ENCODE measurements around the gene DEFB129. TPM values are rescaled to one million over a fixed set of nuclear protein-coding genes. Genes with fewer than 3 reads are reported as not detected.

The DEFB129 gene
- polyA plus RNA-seq, 1 donor (not counting 4 experiments of a cell fraction or from before 2014, with no cell fraction given) = not detected

- no peaks in the 10 kb centered on the region for H3K4me1 ChIP-seq (ENCODE audit: control insufficient read depth, extremely low read depth, insufficient read depth, low read length)
Observed at GRCh38 chr20:214383-214782, 12.7 kb upstream of the DEFB129 start.

GRCh38 chr20:215796-216195 lies 11.3 kb upstream of the DEFB129 start:
- Histone ChIP-seq H3K9ac (ENCODE audit: control insufficient read depth, extremely low read depth, insufficient read depth, low read length) (no peak overlapping the region), H2AFZ (ENCODE audit: control insufficient read depth, low read length) (no peak overlapping the region), H3K9me3 (ENCODE audit: control insufficient read depth, low read depth, low read length) (no peaks in the 10 kb centered on the region), H3K4me3 (ENCODE audit: control insufficient read depth in 2 of 3, extremely low read depth in 1 of 3, insufficient read depth in 2 of 3, low read depth in 1 of 3, low read length in 3 of 3) (no peak overlapping the region), H3K79me2 (ENCODE audit: control insufficient read depth, insufficient read depth, low read length) (no peaks in the 10 kb centered on the region), H4K20me1 (ENCODE audit: control insufficient read depth, extremely low read depth, insufficient read depth, low read length) (no peaks in the 10 kb centered on the region), H3K27me3 (ENCODE audit: control insufficient read depth, extremely low read depth, insufficient read depth, low read length) (peaks cover 6% of the 10 kb centered on the region), H3K36me3 (ENCODE audit: control insufficient read depth in 2 of 2, extremely low read depth in 1 of 2, insufficient read depth in 2 of 2, low read length in 2 of 2) (no peaks in the 10 kb centered on the region), H3K9me1 (ENCODE audit: control insufficient read depth, extremely low read depth, insufficient read depth, low read length) (no peaks in the 10 kb centered on the region), H3K27ac (ENCODE audit: control insufficient read depth, insufficient read depth, low read length) (no peak overlapping the region), H3K4me2 (ENCODE audit: control insufficient read depth, extremely low read depth, insufficient read depth, low read depth, low read length) (no peak overlapping the region), H3K4me1 (ENCODE audit: control insufficient read depth, extremely low read depth, insufficient read depth, low read length) (no peaks in the 10 kb centered on the region)
- DNase-seq (ENCODE audit: low read depth, low spot score) = no peak
- FAIRE-seq = no peak
- dilution Hi-C loops (cut with MboI; ENCODE audit: extremely low pct_ligation_motif_present, low sequenced_read_pairs) = no loop called here
- TF ChIP-seq EZH2 (IDR thresholded peaks at IDR 0.05; ENCODE audit: low read length) (no peak), CTCF (optimal IDR thresholded peaks at IDR 0.05 in 1 of 3, IDR thresholded peaks at IDR 0.05 in 1 of 3, conservative IDR thresholded peaks at IDR 0.05 in 1 of 3; ENCODE audit: extremely low read depth in 1 of 3, insufficient read depth in 2 of 3, low read length in 3 of 3) (no peak)

More at GRCh38 chr20:214383-214782, 12.7 kb upstream of the DEFB129 start:
- no peaks in the 10 kb centered on the region for H3K9me3 ChIP-seq (ENCODE audit: control insufficient read depth, low read depth, low read length)
- DNase-seq (ENCODE audit: low read depth, low spot score) (no peak), FAIRE-seq (no peak)
- no peaks in the 10 kb centered on the region for H3K9me1 ChIP-seq (ENCODE audit: control insufficient read depth, extremely low read depth, insufficient read depth, low read length)
- H3K79me2 ChIP-seq (ENCODE audit: control insufficient read depth, insufficient read depth, low read length) = no peaks in the 10 kb centered on the region
- dilution Hi-C loops (cut with MboI; ENCODE audit: extremely low pct_ligation_motif_present, low sequenced_read_pairs) = no loop called here
- peaks cover 4% of the 10 kb centered on the region for H3K27me3 ChIP-seq (ENCODE audit: control insufficient read depth, extremely low read depth, insufficient read depth, low read length)
- H3K36me3 ChIP-seq (ENCODE audit: control insufficient read depth in 2 of 2, extremely low read depth in 1 of 2, insufficient read depth in 2 of 2, low read length in 2 of 2) = no peaks in the 10 kb centered on the region
- no peaks in the 10 kb centered on the region for H4K20me1 ChIP-seq (ENCODE audit: control insufficient read depth, extremely low read depth, insufficient read depth, low read length)
- no peak overlapping the region for H3K4me3 ChIP-seq (ENCODE audit: control insufficient read depth in 2 of 3, extremely low read depth in 1 of 3, insufficient read depth in 2 of 3, low read depth in 1 of 3, low read length in 3 of 3)
- no peak overlapping the region for H3K4me2 ChIP-seq (ENCODE audit: control insufficient read depth, extremely low read depth, insufficient read depth, low read depth, low read length)
- no peak for TF ChIP-seq EZH2 (IDR thresholded peaks at IDR 0.05; ENCODE audit: low read length)
- TF ChIP-seq CTCF (optimal IDR thresholded peaks at IDR 0.05 in 1 of 3, IDR thresholded peaks at IDR 0.05 in 1 of 3, conservative IDR thresholded peaks at IDR 0.05 in 1 of 3; ENCODE audit: extremely low read depth in 1 of 3, insufficient read depth in 2 of 3, low read length in 3 of 3) = no peak
- no peak overlapping the region for H2AFZ ChIP-seq (ENCODE audit: control insufficient read depth, low read length)
- H3K9ac ChIP-seq (ENCODE audit: control insufficient read depth, extremely low read depth, insufficient read depth, low read length) = no peak overlapping the region
- H3K27ac ChIP-seq (ENCODE audit: control insufficient read depth, insufficient read depth, low read length) = no peak overlapping the region
